ENCODE measurements around the gene CERS3. TPM values are rescaled to one million over a fixed set of nuclear protein-coding genes. Genes with fewer than 3 reads are reported as not detected.

Gene CERS3
- total and polyA plus RNA-seq, 10 of the 15 experiments (the other 5 are each of a cell fraction or from before 2014, with no cell fraction given) = not detected

DNA sequence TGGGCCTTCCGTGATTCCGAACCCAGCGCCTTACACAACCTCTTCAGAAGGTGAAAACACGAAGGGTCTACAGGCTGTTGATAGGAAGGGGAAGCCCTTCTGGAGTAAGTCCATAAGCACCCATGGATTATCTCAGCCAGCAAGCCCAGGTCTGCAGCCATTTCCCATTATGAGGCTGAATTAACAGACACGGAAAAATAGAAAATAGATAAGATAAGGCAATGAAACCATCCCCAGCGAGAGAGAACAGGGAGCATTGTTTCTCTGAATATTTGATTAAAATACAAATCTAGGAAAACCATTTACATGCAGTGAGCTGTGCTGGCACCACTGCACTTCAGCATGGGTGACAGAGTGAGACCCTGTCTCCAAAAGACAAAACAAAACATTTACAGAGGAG is 16.2 kb upstream of the CERS3 start:
- BruUV-seq (replicated peaks) = no TSS peak
- TF ChIP-seq CBFB (IDR thresholded peaks at IDR 0.05; ENCODE audit: low read depth) = no peak
- TF ChIP-seq TCF12 (IDR thresholded peaks at IDR 0.05; ENCODE audit: low read depth, low read length) = no peak
- TF ChIP-seq HSF1 (IDR thresholded peaks at IDR 0.05; ENCODE audit: low read depth, low read length) = no peak
- no peak for TF ChIP-seq CHD2 (IDR thresholded peaks at IDR 0.05; ENCODE audit: borderline replicate concordance, low read depth, low read length)
- TF ChIP-seq JUND (IDR thresholded peaks at IDR 0.05; ENCODE audit: low read depth, low read length) = no peak
- TF ChIP-seq PML (IDR thresholded peaks at IDR 0.05; ENCODE audit: low read length) = no peak
- no peak for TF ChIP-seq ESRRA (IDR thresholded peaks at IDR 0.05; ENCODE audit: low read length)
- FAIRE-seq (no peak), ATAC-seq (no peak), DNase-seq (ENCODE audit: low read depth, low spot score) (no peak)
- Histone ChIP-seq H3K27me3 (replicated peaks in 1 of 2; ENCODE audit: control insufficient read depth in 2 of 2, insufficient read depth in 2 of 2, low read length in 1 of 2) (no peaks in the 10 kb centered on the region), H3K9me3 (replicated peaks; ENCODE audit: control insufficient read depth, insufficient read depth, low read length) (no peaks in the 10 kb centered on the region), H3K79me2 (ENCODE audit: control insufficient read depth, insufficient read depth, low read length) (no peaks in the 10 kb centered on the region), H3K9ac (ENCODE audit: control insufficient read depth, insufficient read depth, low read length) (no peak overlapping the region), H4K20me1 (ENCODE audit: control insufficient read depth, insufficient read depth) (no peaks in the 10 kb centered on the region), H3K27ac (ENCODE audit: control insufficient read depth, insufficient read depth) (no peak overlapping the region), H3K4me1 (ENCODE audit: control insufficient read depth, insufficient read depth, low read length) (no peaks in the 10 kb centered on the region), H2AFZ (ENCODE audit: control insufficient read depth, low read depth, low read length) (no peak overlapping the region), H3K36me3 (ENCODE audit: control insufficient read depth in 2 of 2, insufficient read depth in 2 of 2, low read length in 1 of 2) (no peaks in the 10 kb centered on the region), H3K4me3 (no peak overlapping the region), H3K4me2 (ENCODE audit: control insufficient read depth, insufficient read depth) (no peak overlapping the region)
- POLR2A ChIA-PET = no interaction called here
- CTCF ChIA-PET = no interaction called here
- RAD21 ChIA-PET (ENCODE audit: unreplicated experiment) = no interaction called here
- intact Hi-C loops (cut with micrococcal nuclease; ENCODE audit: unreplicated experiment) (no loop called here), in situ Hi-C loops (cut with MboI) (no loop called here)
- 91% methylated on average over 6 of the region's 6 CpGs for WGBS (ENCODE audit: insufficient coverage, insufficient replicate concordance, low lambda C conversion rate, missing lambda C conversion rate)
- SMC1A ChIA-PET (ENCODE audit: uncharacterized antibody, unreplicated experiment) = no interaction called here

GRCh38 chr15:100544338-100544841 is 15.6 kb upstream of the CERS3 start:
- ChIA-PET SMC1A (ENCODE audit: uncharacterized antibody, unreplicated experiment) (no interaction called here), RAD21 (ENCODE audit: unreplicated experiment) (no interaction called here), POLR2A (no interaction called here), CTCF (no interaction called here)
- in situ Hi-C loops (cut with MboI) (no loop called here), intact Hi-C loops (cut with micrococcal nuclease; ENCODE audit: unreplicated experiment) (no loop called here)
- WGBS (ENCODE audit: insufficient coverage, insufficient replicate concordance, low lambda C conversion rate, missing lambda C conversion rate) = 80% methylated on average over 16 of the region's 57 CpGs
- Histone ChIP-seq H3K9me3 (replicated peaks; ENCODE audit: control insufficient read depth, insufficient read depth, low read length) (no peaks in the 10 kb centered on the region), H3K4me1 (ENCODE audit: control insufficient read depth, insufficient read depth, low read length) (no peaks in the 10 kb centered on the region), H3K36me3 (ENCODE audit: control insufficient read depth in 2 of 2, insufficient read depth in 2 of 2, low read length in 1 of 2) (no peaks in the 10 kb centered on the region), H3K27ac (ENCODE audit: control insufficient read depth, insufficient read depth) (no peak overlapping the region), H3K4me3 (no peak overlapping the region), H3K4me2 (ENCODE audit: control insufficient read depth, insufficient read depth) (no peak overlapping the region), H4K20me1 (ENCODE audit: control insufficient read depth, insufficient read depth) (no peaks in the 10 kb centered on the region), H2AFZ (ENCODE audit: control insufficient read depth, low read depth, low read length) (no peak overlapping the region), H3K27me3 (replicated peaks in 1 of 2; ENCODE audit: control insufficient read depth in 2 of 2, insufficient read depth in 2 of 2, low read length in 1 of 2) (no peaks in the 10 kb centered on the region), H3K79me2 (ENCODE audit: control insufficient read depth, insufficient read depth, low read length) (no peaks in the 10 kb centered on the region), H3K9ac (ENCODE audit: control insufficient read depth, insufficient read depth, low read length) (no peak overlapping the region)
- BruUV-seq (replicated peaks) = no TSS peak
- FAIRE-seq (no peak), DNase-seq (ENCODE audit: low read depth, low spot score) (no peak), ATAC-seq (no peak)
- TF ChIP-seq WRNIP1 (IDR thresholded peaks at IDR 0.05; ENCODE audit: borderline replicate concordance, low read depth, low read length) (no peak), NKRF (conservative IDR thresholded peaks at IDR 0.05) (no peak), HDAC6 (IDR thresholded peaks at IDR 0.05; ENCODE audit: unreplicated experiment) (no peak), EED (IDR thresholded peaks at IDR 0.05; ENCODE audit: low read depth) (no peak), ATF2 (IDR thresholded peaks at IDR 0.05; ENCODE audit: low read length) (no peak), NR2C2 (IDR thresholded peaks at IDR 0.05; ENCODE audit: borderline replicate concordance, control insufficient read depth, insufficient read length, low read depth) (no peak), SUZ12 (IDR thresholded peaks at IDR 0.05; ENCODE audit: unreplicated experiment) (no peak)
